CD14-positive monocyte (primary cell): ENCODE data around the gene HS6ST3. TPM values are rescaled to one million over a fixed set of nuclear protein-coding genes. Genes with fewer than 3 reads are reported as not detected.

Experiments
- DNase-seq, 3 donors: peaks; one replicate each; pipeline ENCODE4 v3.0.0-alpha.2; 2011 to 2022
- H2AFZ ChIP-seq: 2 replicates; pipeline ENCODE4 v1.6.0; 2012; ENCODE audit warnings: mild to moderate bottlenecking, low read depth, low read length, inconsistent platforms; ENCODE audit not compliant: insufficient read depth, poor library complexity, severe bottlenecking
- H3K27ac ChIP-seq, 2 donors: 1 replicate in 1 of 2; 2 replicates in 1 of 2; pipeline ENCODE4 v1.5.1; 2012 to 2013; ENCODE audit warnings: low read length in 2 of 2, control low read depth in 1 of 2, inconsistent platforms in 1 of 2, low read depth in 1 of 2, mild to moderate bottlenecking in 1 of 2
- H3K27me3 ChIP-seq, 2 donors: one replicate each; pipeline versions ENCODE4 v1.6.0 to v1.6.1; 2011 to 2013; ENCODE audit warnings: low read length in 2 of 2; ENCODE audit not compliant: control insufficient read depth in 2 of 2, insufficient read depth in 2 of 2
- H3K36me3 ChIP-seq, 2 donors: replicated peaks in 1 of 2; 1 replicate in 1 of 2; 2 replicates in 1 of 2; pipeline versions ENCODE4 v1.5.1 to v1.6.1; 2012 to 2013; ENCODE audit warnings: low read length in 2 of 2, control low read depth in 1 of 2, inconsistent platforms in 1 of 2, mild to moderate bottlenecking in 1 of 2; ENCODE audit not compliant: insufficient read depth in 2 of 2, control insufficient read depth in 1 of 2
- H3K4me1 ChIP-seq, 2 donors: 1 replicate in 1 of 2; 2 replicates in 1 of 2; pipeline versions ENCODE4 v1.5.1 to v1.6.1; 2012 to 2013; ENCODE audit warnings: low read length in 2 of 2, control low read depth in 1 of 2, inconsistent platforms in 1 of 2, mild to moderate bottlenecking in 1 of 2, moderate library complexity in 1 of 2; ENCODE audit not compliant: insufficient read depth in 2 of 2, control insufficient read depth in 1 of 2
- H3K4me2 ChIP-seq: replicated peaks from 2 replicates; pipeline ENCODE3; 2012; ENCODE audit warnings: low read length, moderate library complexity, mild to moderate bottlenecking; ENCODE audit not compliant: poor library complexity, severe bottlenecking; ENCODE audit errors: extremely low read depth
- H3K4me3 ChIP-seq, 3 experiments: fragments of 200-600 bp in 1 of 3; sonication (generic) in 1 of 3; replicated peaks in 1 of 3; 1 replicate in 2 of 3; 2 replicates in 1 of 3; pipeline ENCODE4 v1.5.1; 2011 to 2013; ENCODE audit warnings: low read length in 3 of 3, mild to moderate bottlenecking in 3 of 3, control low read depth in 2 of 3, low read depth in 2 of 3, inconsistent platforms in 1 of 3, moderate library complexity in 1 of 3
- H3K79me2 ChIP-seq: 2 replicates; pipeline ENCODE4 v1.6.0; 2012; ENCODE audit warnings: mild to moderate bottlenecking, control low read depth, inconsistent platforms, low read length, moderate library complexity; ENCODE audit not compliant: insufficient read depth
- H3K9ac ChIP-seq: 2 replicates; pipeline ENCODE4 v1.6.0; 2017; ENCODE audit warnings: low read length, mild to moderate bottlenecking; ENCODE audit not compliant: insufficient read depth, poor library complexity, severe bottlenecking
- H3K9me3 ChIP-seq, 2 donors: replicated peaks in 1 of 2; 1 replicate in 1 of 2; 2 replicates in 1 of 2; pipeline versions ENCODE4 v1.5.1 to v1.6.1; 2012 to 2013; ENCODE audit warnings: low read length in 2 of 2, control low read depth in 1 of 2; ENCODE audit not compliant: control insufficient read depth in 1 of 2, insufficient read depth in 1 of 2
- H4K20me1 ChIP-seq: 2 replicates; pipeline ENCODE4 v1.6.0; 2012; ENCODE audit warnings: mild to moderate bottlenecking, low read length, control low read depth, moderate library complexity; ENCODE audit not compliant: insufficient read depth
- H3K27ac Mint-ChIP-seq, 7 donors: one replicate each; pipeline ENCODE4 v1.8.0; 2020; ENCODE audit warnings: mild to moderate bottlenecking in 7 of 7, mixed read lengths in 7 of 7, moderate library complexity in 6 of 7, inconsistent platforms in 2 of 7
- H3K27me3 Mint-ChIP-seq, 3 donors: one replicate each; pipeline ENCODE4 v1.8.0; 2021 to 2022; ENCODE audit warnings: low read depth in 3 of 3, mild to moderate bottlenecking in 3 of 3, mixed read lengths in 3 of 3, moderate library complexity in 3 of 3, inconsistent platforms in 1 of 3
- H3K36me3 Mint-ChIP-seq, 2 donors: one replicate each; pipeline ENCODE4 v1.8.0; 2020; ENCODE audit warnings: mixed read lengths in 2 of 2, inconsistent platforms in 1 of 2, mild to moderate bottlenecking in 1 of 2
- H3K4me1 Mint-ChIP-seq: one replicate; pipeline ENCODE4 v1.8.0; 2020; ENCODE audit warnings: mild to moderate bottlenecking, mixed read lengths
- H3K4me3 Mint-ChIP-seq, 2 donors: one replicate each; pipeline ENCODE4 v1.8.0; 2020; ENCODE audit warnings: mild to moderate bottlenecking in 2 of 2, mixed read lengths in 2 of 2, moderate library complexity in 1 of 2
- H3K9me3 Mint-ChIP-seq, 7 donors: one replicate each; pipeline ENCODE4 v1.8.0; 2020 to 2022; ENCODE audit warnings: mixed read lengths in 7 of 7, mild to moderate bottlenecking in 6 of 7, moderate library complexity in 6 of 7, inconsistent platforms in 2 of 7
- WGBS: methylation state at CpG from one replicate; pipeline ENCODE4 v1.1.5; 2013; ENCODE audit warnings: missing lambda C conversion rate; ENCODE audit not compliant: insufficient coverage; 5-methylcytosine and 5-hydroxymethylcytosine counted together
- intact Hi-C, 2 donors: fragments of 100-400 bp; cut with micrococcal nuclease; formaldehyde crosslinking; loops; one replicate each; pipeline versions ENCODE4 v1.15.0 to v1.15.1; 2023
- polyA plus RNA-seq, 3 donors: library from polyadenylated mRNA; depleted of rRNA in 1 of 3; unstranded in 2 of 3; stranded (reverse) in 1 of 3; fragments of 300-500 nt in 2 of 3; fragments of >200 nt in 1 of 3; fragmentation: Illumina TruSeq in 2 of 3; gene quantifications; 1 replicate in 2 of 3; 2 replicates in 1 of 3; pipeline ENCODE4 v1.2.3, GENCODE V29; 2012 to 2021
- TF ChIP-seq, protein P1 (sequence below): fragments of 200-600 bp; IDR thresholded peaks from one replicate; pipeline ENCODE4 v1.8.0; 2022; ENCODE audit warnings: antibody characterized with exemption, mild to moderate bottlenecking

HS6ST3 gene
- polyA plus RNA-seq, 3 donors, result not detected

DNA sequence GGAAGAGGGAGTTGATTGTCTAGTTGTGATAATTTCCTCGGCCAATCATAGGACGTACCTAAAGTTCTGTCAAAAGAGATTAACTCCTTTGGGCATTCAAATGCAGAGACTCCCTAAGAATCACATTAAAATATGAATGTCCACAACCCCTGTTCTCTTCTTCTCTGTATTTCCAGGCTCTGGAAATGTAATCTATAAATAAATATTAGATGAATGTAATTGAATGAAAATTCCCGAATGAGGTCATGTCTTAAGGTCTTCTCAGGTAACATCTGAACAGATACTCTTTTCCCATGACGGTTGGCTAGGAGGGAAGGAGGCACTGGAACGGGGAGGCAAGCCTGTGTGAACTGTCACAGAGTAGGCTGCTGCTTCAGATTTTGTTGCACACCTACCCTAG is 759.2 kb downstream of the HS6ST3 start:
- Histone ChIP-seq H3K27ac (no peak overlapping the region), H3K9ac (no peak overlapping the region), H3K36me3 (no peaks in the 10 kb centered on the region), H3K79me2 (no peaks in the 10 kb centered on the region), H3K4me2 (no peak overlapping the region), H3K4me1 (no peaks in the 10 kb centered on the region), H3K9me3 (peaks cover under 1 to 9% of the 10 kb centered on the region in 2 donors), H3K27me3 (no peaks in the 10 kb centered on the region), H4K20me1 (no peaks in the 10 kb centered on the region), H3K4me3 (no peak overlapping the region), H2AFZ (no peak overlapping the region)
- intact Hi-C loops, result no loop called here
- Mint-ChIP-seq H3K4me1 (no peaks in the 10 kb centered on the region), H3K9me3 (peaks cover 3 to 21% (median 10%) of the 10 kb centered on the region in 7 donors), H3K27me3 (peaks cover 0 to 3% (median 1%) of the 10 kb centered on the region in 3 donors), H3K4me3 (no peak overlapping the region), H3K36me3 (no peaks in the 10 kb centered on the region), H3K27ac (no peak overlapping the region)
- TF ChIP-seq, protein P1, sequence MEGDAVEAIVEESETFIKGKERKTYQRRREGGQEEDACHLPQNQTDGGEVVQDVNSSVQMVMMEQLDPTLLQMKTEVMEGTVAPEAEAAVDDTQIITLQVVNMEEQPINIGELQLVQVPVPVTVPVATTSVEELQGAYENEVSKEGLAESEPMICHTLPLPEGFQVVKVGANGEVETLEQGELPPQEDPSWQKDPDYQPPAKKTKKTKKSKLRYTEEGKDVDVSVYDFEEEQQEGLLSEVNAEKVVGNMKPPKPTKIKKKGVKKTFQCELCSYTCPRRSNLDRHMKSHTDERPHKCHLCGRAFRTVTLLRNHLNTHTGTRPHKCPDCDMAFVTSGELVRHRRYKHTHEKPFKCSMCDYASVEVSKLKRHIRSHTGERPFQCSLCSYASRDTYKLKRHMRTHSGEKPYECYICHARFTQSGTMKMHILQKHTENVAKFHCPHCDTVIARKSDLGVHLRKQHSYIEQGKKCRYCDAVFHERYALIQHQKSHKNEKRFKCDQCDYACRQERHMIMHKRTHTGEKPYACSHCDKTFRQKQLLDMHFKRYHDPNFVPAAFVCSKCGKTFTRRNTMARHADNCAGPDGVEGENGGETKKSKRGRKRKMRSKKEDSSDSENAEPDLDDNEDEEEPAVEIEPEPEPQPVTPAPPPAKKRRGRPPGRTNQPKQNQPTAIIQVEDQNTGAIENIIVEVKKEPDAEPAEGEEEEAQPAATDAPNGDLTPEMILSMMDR, result no peak
- WGBS, result no CpG with 5 or more reads among the region's 5 CpGs
- DNase-seq, result no peak

GRCh38 chr13:96850538-96851145 is 760.7 kb downstream of the HS6ST3 start:
- H2AFZ ChIP-seq, result no peak overlapping the region
- peaks cover 4 to 14% of the 10 kb centered on the region in 2 donors for H3K9me3 ChIP-seq
- no peak overlapping the region for H3K27ac ChIP-seq
- Mint-ChIP-seq H3K27me3 (peaks cover 0 to 3% (median 1%) of the 10 kb centered on the region in 3 donors), H3K27ac (peak overlapping the region in 1 of 7 donors; percentile 1), H3K4me1 (no peaks in the 10 kb centered on the region), H3K4me3 (no peak overlapping the region), H3K9me3 (peaks cover 3 to 24% (median 15%) of the 10 kb centered on the region in 7 donors), H3K36me3 (no peaks in the 10 kb centered on the region)
- 100% methylated on average over 2 of the region's 10 CpGs for WGBS
- no peak overlapping the region for H3K4me2 ChIP-seq
- H3K9ac ChIP-seq, result no peak overlapping the region
- no peaks in the 10 kb centered on the region for H4K20me1 ChIP-seq
- no peaks in the 10 kb centered on the region for H3K4me1 ChIP-seq
- no peaks in the 10 kb centered on the region for H3K36me3 ChIP-seq
- no peaks in the 10 kb centered on the region for H3K79me2 ChIP-seq
- no peaks in the 10 kb centered on the region for H3K27me3 ChIP-seq
- TF ChIP-seq, protein P1, result no peak
- intact Hi-C loops, result no loop called here
- no peak for DNase-seq
- no peak overlapping the region for H3K4me3 ChIP-seq
